Activated CD4-positive, alpha-beta T cell treated with anti-CD3 and anti-CD28 coated beads, Interleukin-2, amount 10 ng/mL, durations not matched to agents 24 days and 14 days (primary cell): ENCODE measurements around the gene DHTKD1. TPM values are rescaled to one million over a fixed set of nuclear protein-coding genes. Genes with fewer than 3 reads are reported as not detected.
"Not testable (repeated sequence)": the region's sequence is repeated elsewhere in the genome, so short reads cannot be mapped to it uniquely, and the experiment has no call there.

ENCODE experiments used
- DNase-seq: peaks from one replicate; pipeline ENCODE4 v3.0.0; 2022
- H3K27ac Mint-ChIP-seq: one replicate; pipeline ENCODE4 v1.8.0; 2022; ENCODE audit warnings: mild to moderate bottlenecking, mixed read lengths
- H3K27me3 Mint-ChIP-seq: one replicate; pipeline ENCODE4 v1.8.0; 2022; ENCODE audit warnings: mixed read lengths
- H3K36me3 Mint-ChIP-seq: one replicate; pipeline ENCODE4 v1.8.0; 2022; ENCODE audit warnings: low read depth, mild to moderate bottlenecking, mixed read lengths
- H3K4me1 Mint-ChIP-seq: one replicate; pipeline ENCODE4 v1.8.0; 2021; ENCODE audit warnings: mixed read lengths
- H3K4me3 Mint-ChIP-seq: one replicate; pipeline ENCODE4 v1.8.0; 2022; ENCODE audit warnings: mild to moderate bottlenecking, moderate library complexity, mixed read lengths
- H3K9me3 Mint-ChIP-seq: one replicate; pipeline ENCODE4 v1.8.0; 2021; ENCODE audit warnings: mixed read lengths
- intact Hi-C: fragments of 100-400 bp; cut with micrococcal nuclease; formaldehyde crosslinking; loops from one replicate; pipeline ENCODE4 v1.15.1; 2023
- total RNA-seq: library from RNA; stranded (reverse); gene quantifications from 2 replicates; pipeline ENCODE4 v1.2.3, GENCODE V29; 2022

The DHTKD1 gene
- total RNA-seq, 1 donor from 2014 or later = 21.6 TPM

- H3K4me1 Mint-ChIP-seq = peaks cover 5% of the 10 kb centered on the region
- no peak overlapping the region for H3K4me3 Mint-ChIP-seq
- H3K36me3 Mint-ChIP-seq = peaks cover 58% of the 10 kb centered on the region
- intact Hi-C loops = no loop called here
- H3K27me3 Mint-ChIP-seq = no peaks in the 10 kb centered on the region
- no peak overlapping the region for H3K27ac Mint-ChIP-seq
- H3K9me3 Mint-ChIP-seq = no peaks in the 10 kb centered on the region
- DNase-seq = no peak
Observed at GRCh38 chr10:12140038-12140437, 71.3 kb downstream of the DHTKD1 start.

- H3K36me3 Mint-ChIP-seq = peaks cover 50% of the 10 kb centered on the region
- no peak overlapping the region for H3K4me3 Mint-ChIP-seq
- DNase-seq = no peak
- intact Hi-C loops = no loop called here
- no peaks in the 10 kb centered on the region for H3K9me3 Mint-ChIP-seq
- H3K27me3 Mint-ChIP-seq = no peaks in the 10 kb centered on the region
- no peak overlapping the region for H3K27ac Mint-ChIP-seq
- H3K4me1 Mint-ChIP-seq = peaks cover 1% of the 10 kb centered on the region
Observed at GRCh38 chr10:12144538-12144937, 75.8 kb downstream of the DHTKD1 start.

- intact Hi-C loops = no loop called here
- Mint-ChIP-seq H3K9me3 (no peaks in the 10 kb centered on the region), H3K36me3 (peaks cover 33% of the 10 kb centered on the region), H3K27me3 (no peaks in the 10 kb centered on the region), H3K4me1 (peaks cover 2% of the 10 kb centered on the region), H3K27ac (no peak overlapping the region), H3K4me3 (no peak overlapping the region)
- DNase-seq = no peak
Observed at GRCh38 chr10:12150163-12150562, 81.4 kb downstream of the DHTKD1 start.

- H3K27me3 Mint-ChIP-seq = no peaks in the 10 kb centered on the region
- H3K27ac Mint-ChIP-seq = no peak overlapping the region
- H3K36me3 Mint-ChIP-seq = peaks cover 37% of the 10 kb centered on the region
- no peak overlapping the region for H3K4me3 Mint-ChIP-seq
- H3K9me3 Mint-ChIP-seq = no peaks in the 10 kb centered on the region
- peaks cover 2% of the 10 kb centered on the region for H3K4me1 Mint-ChIP-seq
- no peak for DNase-seq
- intact Hi-C loops = no loop called here
Observed at GRCh38 chr10:12154516-12154915, 85.8 kb downstream of the DHTKD1 start.

GRCh38 chr10:12156367-12157123, 87.8 kb downstream of the DHTKD1 start:
- intact Hi-C loops = no loop called here
- peaks cover 35% of the 10 kb centered on the region for H3K36me3 Mint-ChIP-seq
- no peaks in the 10 kb centered on the region for H3K27me3 Mint-ChIP-seq
- H3K9me3 Mint-ChIP-seq = no peaks in the 10 kb centered on the region
- no peak for DNase-seq
- no peak overlapping the region for H3K27ac Mint-ChIP-seq
- no peak overlapping the region for H3K4me3 Mint-ChIP-seq
- no peaks in the 10 kb centered on the region for H3K4me1 Mint-ChIP-seq

GRCh38 chr10:12158111-12158510, 89.4 kb downstream of the DHTKD1 start:
- no peaks in the 10 kb centered on the region for H3K9me3 Mint-ChIP-seq
- no peak overlapping the region for H3K27ac Mint-ChIP-seq
- peaks cover 40% of the 10 kb centered on the region for H3K36me3 Mint-ChIP-seq
- H3K4me1 Mint-ChIP-seq = no peaks in the 10 kb centered on the region
- no peak overlapping the region for H3K4me3 Mint-ChIP-seq
- intact Hi-C loops = no loop called here
- DNase-seq = no peak
- no peaks in the 10 kb centered on the region for H3K27me3 Mint-ChIP-seq

- Mint-ChIP-seq H3K27ac (no peak overlapping the region), H3K4me1 (no peaks in the 10 kb centered on the region), H3K27me3 (no peaks in the 10 kb centered on the region), H3K4me3 (no peak overlapping the region), H3K9me3 (no peaks in the 10 kb centered on the region), H3K36me3 (peaks cover 51% of the 10 kb centered on the region)
- DNase-seq = no peak
- intact Hi-C loops = no loop called here
Observed at GRCh38 chr10:12160664-12161063, 91.9 kb downstream of the DHTKD1 start.

GRCh38 chr10:12162927-12163326, 94.2 kb downstream of the DHTKD1 start:
- H3K4me1 Mint-ChIP-seq = no peaks in the 10 kb centered on the region
- DNase-seq = no peak
- no peaks in the 10 kb centered on the region for H3K9me3 Mint-ChIP-seq
- intact Hi-C loops = no loop called here
- no peaks in the 10 kb centered on the region for H3K27me3 Mint-ChIP-seq
- no peak overlapping the region for H3K4me3 Mint-ChIP-seq
- H3K36me3 Mint-ChIP-seq = peaks cover 50% of the 10 kb centered on the region
- H3K27ac Mint-ChIP-seq = no peak overlapping the region

GRCh38 chr10:12164085-12164484, 95.3 kb downstream of the DHTKD1 start:
- no peak overlapping the region for H3K4me3 Mint-ChIP-seq
- H3K27ac Mint-ChIP-seq = no peak overlapping the region
- no peaks in the 10 kb centered on the region for H3K27me3 Mint-ChIP-seq
- no peaks in the 10 kb centered on the region for H3K4me1 Mint-ChIP-seq
- intact Hi-C loops = no loop called here
- no peak for DNase-seq
- H3K36me3 Mint-ChIP-seq = peaks cover 48% of the 10 kb centered on the region
- H3K9me3 Mint-ChIP-seq = no peaks in the 10 kb centered on the region

- H3K4me3 Mint-ChIP-seq = no peak overlapping the region
- H3K9me3 Mint-ChIP-seq = no peaks in the 10 kb centered on the region
- intact Hi-C loops = no loop called here
- H3K27ac Mint-ChIP-seq = peak overlapping the region; percentile 42
- DNase-seq = no peak
- H3K4me1 Mint-ChIP-seq = no peaks in the 10 kb centered on the region
- H3K36me3 Mint-ChIP-seq = peaks cover 53% of the 10 kb centered on the region
- H3K27me3 Mint-ChIP-seq = no peaks in the 10 kb centered on the region
Observed at GRCh38 chr10:12165036-12165435, 96.3 kb downstream of the DHTKD1 start.

- peaks cover 55% of the 10 kb centered on the region for H3K36me3 Mint-ChIP-seq
Observed at GRCh38 chr10:12165999-12166775, 97.4 kb downstream of the DHTKD1 start.

GRCh38 chr10:12171512-12171911, 102.8 kb downstream of the DHTKD1 start:
- H3K4me1 Mint-ChIP-seq, H3K9me3 Mint-ChIP-seq, H3K27me3 Mint-ChIP-seq, H3K27ac Mint-ChIP-seq, H3K4me3 Mint-ChIP-seq, intact Hi-C loops, DNase-seq: not testable (repeated sequence)
- peaks cover 53% of the 10 kb centered on the region for H3K36me3 Mint-ChIP-seq

More at GRCh38 chr10:12165999-12166775, 97.4 kb downstream of the DHTKD1 start:
- H3K27ac Mint-ChIP-seq = no peak overlapping the region
- no peaks in the 10 kb centered on the region for H3K27me3 Mint-ChIP-seq
- H3K9me3 Mint-ChIP-seq = no peaks in the 10 kb centered on the region
- H3K4me1 Mint-ChIP-seq = no peaks in the 10 kb centered on the region
- intact Hi-C loops = no loop called here
- H3K4me3 Mint-ChIP-seq = no peak overlapping the region
- no peak for DNase-seq
